Left cardiac atrium (tissue), 4 donors: Measurements from ENCODE around the gene CATSPERE. TPM values are rescaled to one million over a fixed set of nuclear protein-coding genes. Genes with fewer than 3 reads are reported as not detected.
"Not testable (repeated sequence)": the region's sequence is repeated elsewhere in the genome, so short reads cannot be mapped to it uniquely, and the experiment has no call there.

Experiments
- ATAC-seq, 2 donors: fragments of 200-7000 bp; cut with Tn5 transposase; one replicate each; pipeline ENCODE4 v1.9.1; 2020; ENCODE audit warnings: mild to moderate bottlenecking in 2 of 2, moderate library complexity in 2 of 2
- DNase-seq: peaks from one replicate; pipeline ENCODE4 v3.0.0-alpha.2; 2020
- intact Hi-C, 2 donors: fragments of 100-400 bp; cut with DNase I; formaldehyde crosslinking; loops; one replicate each; pipeline versions ENCODE4 v1.14.1 to v1.15.1; 2022 to 2023
- total RNA-seq, 2 donors: library from RNA; stranded (reverse); fragmentation: NEBNext Ultra II Directional; extraction: Animal tissue kit (Norgen Biotek cat#: 25700); gene quantifications; one replicate each; pipeline ENCODE4 v1.2.1, GENCODE V29; 2021
- donor health status: DM: no; HTN: yes; CAD: no.
- donor health status: DM: no; HTN: yes; CAD: no; lungs with severe emphysema.
- donor health status: DM: yes; HTN: yes; CAD: no.
- donor health status: Dilated cardiomyopathy.

CATSPERE gene
- total RNA-seq, 2 donors from 2014 or later: 0.59 to 0.71 TPM

DNA sequence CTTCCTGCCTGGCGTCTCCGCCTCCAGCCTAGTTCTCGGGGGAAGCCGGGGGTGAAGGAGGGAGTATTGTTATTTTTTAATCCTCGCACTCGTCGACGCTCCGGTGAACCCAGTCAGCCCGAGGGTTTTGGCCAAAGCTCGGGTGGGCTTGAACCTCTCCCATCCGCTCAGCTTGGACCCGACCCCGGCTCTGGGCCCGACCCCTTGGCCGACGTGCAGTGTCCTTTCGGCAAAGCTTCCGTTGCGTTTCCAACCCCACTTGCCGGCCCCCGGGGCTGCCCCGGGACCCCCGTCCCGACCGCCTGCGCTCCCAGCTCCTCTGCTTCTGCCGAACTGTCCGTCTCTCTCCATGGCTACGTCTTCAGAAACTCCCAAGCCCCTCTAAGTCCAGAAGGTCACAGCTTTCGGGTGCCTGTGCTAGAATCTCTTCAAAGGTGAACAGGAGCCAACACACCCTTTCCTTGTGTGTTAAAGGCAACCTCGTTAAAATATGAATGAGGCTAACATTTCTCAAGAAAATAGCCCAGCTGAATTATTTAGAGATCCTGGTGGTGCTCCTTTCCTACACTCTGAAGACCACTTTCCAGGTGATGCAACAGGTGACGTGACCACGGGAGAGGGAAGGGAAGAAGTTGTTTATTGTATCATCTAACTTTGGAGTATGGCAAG, 192.5 kb downstream of the CATSPERE start:
- ATAC-seq (no peak), DNase-seq (no peak)
- intact Hi-C loops: loop anchor here in 1 of 2 donors (10.0 kb wide), 1 partner anchor 199 kb away; the partner anchor contains the start of gene ADSS2

- no peak for ATAC-seq
- DNase-seq: no peak
- intact Hi-C loops: loop anchor here in 1 of 2 donors (10.0 kb wide), 1 partner anchor 200 kb away; the partner anchor contains the start of gene ADSS2
Measured at GRCh38 chr1:244654108-244655038, 193.3 kb downstream of the CATSPERE start.

GRCh38 chr1:244655186-244655585, 194.1 kb downstream of the CATSPERE start:
- intact Hi-C loops: loop anchor here in 1 of 2 donors (10.0 kb wide), 1 partner anchor 200 kb away; the partner anchor contains the start of gene ADSS2
- DNase-seq (no peak), ATAC-seq (no peak)

- intact Hi-C loops: loop anchor here in 1 of 2 donors (10.0 kb wide), 1 partner anchor 203 kb away; the partner anchor contains the start of gene ADSS2
- ATAC-seq: no peak
- no peak for DNase-seq
Measured at GRCh38 chr1:244657421-244657820, 196.3 kb downstream of the CATSPERE start.

- intact Hi-C loops: loop anchor here in 1 of 2 donors (10.0 kb wide), 1 partner anchor 205 kb away; the partner anchor contains the start of gene ADSS2
- DNase-seq (no peak), ATAC-seq (no peak)
Measured at GRCh38 chr1:244659694-244660093, 198.6 kb downstream of the CATSPERE start.

DNA sequence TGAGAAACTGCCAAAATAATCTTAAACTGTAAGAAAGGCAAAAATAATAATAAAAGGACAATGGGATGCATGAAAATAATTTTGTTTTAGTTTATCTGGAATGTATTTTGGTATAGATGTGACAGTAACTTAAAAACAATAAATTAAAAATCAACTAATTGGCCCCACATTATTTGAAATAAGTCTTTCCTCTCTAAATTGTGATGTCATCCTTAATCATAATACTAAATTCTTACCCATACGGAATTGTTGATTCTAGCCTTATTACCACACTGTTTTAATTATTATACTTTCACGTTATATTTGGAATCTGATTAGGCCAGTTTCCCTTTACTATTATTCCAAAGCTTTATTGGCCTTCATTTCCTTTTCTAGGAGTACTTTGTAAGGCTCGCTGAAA, 199.5 kb downstream of the CATSPERE start:
- intact Hi-C loops: no loop called here

DNA sequence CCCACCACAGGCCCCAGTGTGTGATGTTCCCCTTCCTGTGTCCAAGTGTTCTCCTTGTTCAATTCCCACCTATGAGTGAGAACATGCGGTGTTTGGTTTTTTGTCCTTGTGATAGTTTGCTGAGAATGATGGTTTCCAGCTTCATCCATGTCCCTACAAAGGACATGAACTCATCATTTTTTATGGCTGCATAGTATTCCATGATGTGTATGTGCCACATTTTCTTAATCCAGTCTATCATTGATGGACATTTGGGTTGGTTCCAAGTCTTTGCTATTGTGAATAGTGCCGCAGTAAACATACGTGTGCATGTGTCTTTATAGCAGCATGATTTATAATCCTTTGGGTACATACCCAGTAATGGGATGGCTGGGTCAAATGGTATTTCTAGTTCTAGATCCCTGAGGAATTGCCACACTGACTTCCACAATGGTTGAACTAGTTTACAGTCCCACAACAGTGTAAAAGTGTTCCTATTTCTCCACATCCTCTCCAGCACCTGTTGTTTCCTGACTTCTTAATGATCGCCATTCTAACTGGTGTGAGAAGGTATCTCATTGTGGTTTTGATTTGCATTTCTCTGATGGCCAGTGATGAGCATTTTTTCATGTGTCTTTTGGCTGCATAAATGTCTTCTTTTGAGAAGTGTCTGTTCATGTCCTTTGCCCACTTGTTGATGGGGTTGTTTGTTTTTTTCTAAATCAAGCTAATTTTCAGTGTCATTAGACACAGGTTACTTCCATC, 200.7 kb downstream of the CATSPERE start:
- intact Hi-C loops, DNase-seq, ATAC-seq: not testable (repeated sequence)

More for the DNA sequence above, 199.5 kb downstream of the CATSPERE start:
- no peak for DNase-seq
- no peak for ATAC-seq

- no peak for ATAC-seq
- intact Hi-C loops: no loop called here
Measured at GRCh38 chr1:244662599-244662998, 201.5 kb downstream of the CATSPERE start.

DNA sequence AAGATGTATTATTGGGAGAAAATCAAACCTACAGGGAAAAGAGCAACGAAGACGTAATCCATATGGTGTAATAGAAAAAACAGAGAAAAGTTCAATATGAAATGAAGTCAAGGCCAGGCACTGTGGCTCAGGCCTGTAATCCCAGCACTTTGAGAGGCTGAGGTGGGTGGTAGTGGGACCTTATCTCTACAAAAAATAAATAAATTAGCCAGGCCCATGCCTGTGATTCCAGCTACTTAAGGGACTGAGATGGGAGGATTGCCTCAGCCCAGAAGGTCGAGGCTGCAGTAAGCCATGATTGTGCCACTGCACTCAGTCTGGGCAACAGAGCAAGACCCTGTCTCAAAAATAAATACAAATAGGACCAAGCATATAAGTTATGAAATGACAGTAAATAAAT, 203.3 kb downstream of the CATSPERE start:
- ATAC-seq (no peak), DNase-seq (no peak)
- intact Hi-C loops: no loop called here

More at GRCh38 chr1:244662599-244662998, 201.5 kb downstream of the CATSPERE start:
- no peak for DNase-seq

GRCh38 chr1:244665771-244666217, 204.7 kb downstream of the CATSPERE start:
- DNase-seq (no peak), ATAC-seq (peak; percentile 47 to 68)
- intact Hi-C loops: no loop called here

- intact Hi-C loops, DNase-seq, ATAC-seq: not testable (repeated sequence)
Measured at GRCh38 chr1:244666672-244667418, 205.8 kb downstream of the CATSPERE start.

- ATAC-seq (no peak), DNase-seq (no peak)
- intact Hi-C loops: no loop called here
Measured at GRCh38 chr1:244667797-244668196, 206.7 kb downstream of the CATSPERE start.

GRCh38 chr1:244672946-244673682, 212.0 kb downstream of the CATSPERE start:
- intact Hi-C loops: no loop called here
- DNase-seq (peak; percentile 46), ATAC-seq (peak; percentile 89 to 94)

- intact Hi-C loops: no loop called here
- DNase-seq: no peak
- no peak for ATAC-seq
Measured at GRCh38 chr1:244674446-244674845, 213.4 kb downstream of the CATSPERE start.

- no peak for DNase-seq
- intact Hi-C loops: no loop called here
- ATAC-seq: no peak
Measured at GRCh38 chr1:244675167-244675566, 214.1 kb downstream of the CATSPERE start.

DNA sequence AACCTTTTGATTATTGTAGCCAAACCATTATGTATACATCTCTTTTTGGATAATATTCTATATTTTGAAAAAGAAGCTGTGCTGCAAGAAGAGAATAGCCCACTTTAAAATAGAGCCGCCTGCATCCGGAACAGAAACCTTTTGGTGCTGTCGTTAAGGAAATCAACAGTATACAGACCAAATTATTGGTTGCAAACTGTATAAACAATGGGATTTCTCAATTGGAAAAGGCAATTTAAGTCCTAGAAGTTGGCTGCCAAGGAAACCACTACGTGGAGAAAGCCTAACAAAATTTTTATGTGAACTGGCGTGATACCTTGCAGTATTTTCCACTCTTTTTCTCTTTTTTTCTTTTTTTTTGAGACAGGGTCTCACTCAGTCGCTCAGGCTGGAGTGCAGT, 217.6 kb downstream of the CATSPERE start:
- no peak for ATAC-seq
- intact Hi-C loops: no loop called here

DNA sequence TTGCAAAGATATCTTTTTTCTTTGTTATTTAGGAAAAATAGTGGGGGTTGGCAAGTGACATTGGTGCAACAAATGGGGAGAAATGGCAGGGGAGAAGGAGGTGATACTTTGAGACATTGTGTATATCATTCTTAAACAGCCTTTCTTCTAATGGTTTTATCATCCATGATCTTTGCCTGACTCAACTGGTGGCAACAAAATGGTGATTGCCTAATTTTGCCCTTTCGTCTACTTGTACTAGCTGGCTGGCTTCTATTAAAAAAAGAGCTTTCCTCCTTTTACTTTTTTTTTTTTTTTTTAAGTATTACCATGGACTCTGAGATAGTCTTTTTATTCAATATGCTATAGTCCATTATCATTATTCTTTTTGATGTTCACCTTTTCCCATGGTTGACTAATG, 219.6 kb downstream of the CATSPERE start:
- ATAC-seq (no peak), DNase-seq (no peak)
- intact Hi-C loops: no loop called here

More for the DNA sequence above, 217.6 kb downstream of the CATSPERE start:
- no peak for DNase-seq

GRCh38 chr1:244682087-244682486, 221.0 kb downstream of the CATSPERE start:
- ATAC-seq, DNase-seq, intact Hi-C loops: not testable (repeated sequence)
